Loucy (cell line): Measurements from ENCODE around the gene DNM3.
A peak's percentile ranks its signal among the peaks of the same experiment; 100 is the strongest.

Source experiments
- H2AFZ ChIP-seq: fragments of 200-600 bp; sonication (generic); 2 replicates; pipeline ENCODE4 v1.6.0; 2016; ENCODE audit warnings: antibody characterized with exemption, mild to moderate bottlenecking, low read length, moderate library complexity
- H3F3A ChIP-seq: fragments of 200-600 bp; 2 replicates; pipeline ENCODE4 v1.6.0; 2016; ENCODE audit warnings: antibody characterized with exemption, low read depth, mild to moderate bottlenecking
- H3K27me3 ChIP-seq: fragments of 200-600 bp; sonication (generic); 2 replicates; pipeline ENCODE4 v1.6.1; 2014; ENCODE audit warnings: low read length, mild to moderate bottlenecking; ENCODE audit not compliant: insufficient read depth, poor library complexity, severe bottlenecking
- H3K36me3 ChIP-seq: fragments of 200-600 bp; sonication (generic); 2 replicates; pipeline ENCODE4 v1.6.1; 2016; ENCODE audit warnings: low read length; ENCODE audit not compliant: insufficient read depth
- H3K4me1 ChIP-seq: fragments of 200-600 bp; sonication (generic); 2 replicates; pipeline ENCODE4 v1.5.1; 2014; ENCODE audit warnings: low read length, mild to moderate bottlenecking; ENCODE audit not compliant: insufficient read depth, poor library complexity, severe bottlenecking
- H3K4me2 ChIP-seq: fragments of 200-600 bp; sonication (generic); 2 replicates; pipeline ENCODE4 v1.6.0; 2014; ENCODE audit warnings: antibody characterized with exemption, low read length, low read depth, mild to moderate bottlenecking; ENCODE audit not compliant: poor library complexity, severe bottlenecking
- H3K4me3 ChIP-seq: fragments of 200-600 bp; sonication (generic); 2 replicates; pipeline ENCODE4 v1.5.1; 2014; ENCODE audit warnings: low read length, mild to moderate bottlenecking, mixed read lengths; ENCODE audit not compliant: poor library complexity, severe bottlenecking
- H3K79me2 ChIP-seq: fragments of 200-600 bp; sonication (generic); 2 replicates; pipeline ENCODE4 v1.6.1; 2014; ENCODE audit warnings: low read length; ENCODE audit not compliant: insufficient read depth
- H3K9ac ChIP-seq: fragments of 200-600 bp; sonication (generic); 2 replicates; pipeline ENCODE4 v1.6.0; 2014; ENCODE audit warnings: mild to moderate bottlenecking, low read depth, low read length, moderate library complexity; ENCODE audit not compliant: poor library complexity, severe bottlenecking
- H3K9me2 ChIP-seq: fragments of 200-600 bp; sonication (generic); replicated peaks from 2 replicates; pipeline ENCODE4 v1.6.1; 2016; ENCODE audit warnings: low read depth, low read length, mixed read lengths
- H3K9me3 ChIP-seq: fragments of 200-600 bp; sonication (generic); 2 replicates; pipeline ENCODE4 v1.6.1; 2014; ENCODE audit warnings: mild to moderate bottlenecking, antibody characterized with exemption, low read length, low read depth; ENCODE audit not compliant: insufficient read depth
- H4K20me1 ChIP-seq: fragments of 200-600 bp; sonication (generic); 2 replicates; pipeline ENCODE4 v1.6.0; 2014; ENCODE audit warnings: antibody characterized with exemption, low read length, mild to moderate bottlenecking; ENCODE audit not compliant: insufficient read depth, poor library complexity, severe bottlenecking
- CTCF ChIP-seq: fragments of 200-600 bp; sonication (generic); conservative IDR thresholded peaks from 2 replicates; pipeline ENCODE4 v1.5.1; 2014; ENCODE audit warnings: mild to moderate bottlenecking, antibody characterized with exemption, low read length
- EZH2phosphoT487 ChIP-seq: fragments of 200-600 bp; IDR thresholded peaks from 2 replicates; pipeline ENCODE4 v1.6.1; 2018; ENCODE audit warnings: antibody characterized with exemption, mild to moderate bottlenecking, moderate library complexity, borderline replicate concordance

Gene DNM3

DNA sequence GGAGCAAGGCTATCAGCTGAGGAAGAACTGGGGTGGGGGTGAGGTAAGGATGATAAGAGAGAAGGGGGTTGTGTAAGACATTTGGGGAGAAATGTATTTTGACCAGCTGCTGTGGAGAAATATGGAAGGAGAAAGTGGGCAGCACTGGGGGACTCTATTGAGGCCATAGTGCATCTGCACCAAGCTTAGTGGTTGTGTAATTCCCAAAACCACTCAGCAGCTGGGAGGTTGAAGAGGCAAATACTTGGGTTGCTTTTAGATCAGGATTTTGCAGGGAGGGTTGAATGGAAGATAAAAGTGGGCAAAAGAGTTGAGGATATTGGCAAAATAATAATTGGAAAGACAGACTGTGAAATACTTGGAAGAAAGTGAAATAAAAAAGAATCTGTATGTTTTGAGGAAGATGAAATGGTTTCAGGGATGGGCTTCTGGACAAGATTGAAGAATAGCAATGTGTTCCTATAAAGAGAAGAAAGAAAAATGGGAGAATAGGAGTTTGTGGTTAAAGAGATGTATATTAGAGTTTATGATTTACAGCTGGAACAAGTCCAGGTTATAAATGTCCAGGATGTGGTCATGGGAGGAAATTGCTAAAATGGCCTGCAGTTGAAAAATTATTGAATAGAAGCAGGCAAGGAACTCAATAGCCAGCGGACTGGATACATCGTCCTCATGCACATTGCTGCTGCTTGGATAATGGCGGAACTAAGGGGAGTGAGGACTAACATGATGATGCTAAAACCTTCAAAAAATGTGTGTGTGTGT is 162.7 kb downstream of the DNM3 start:
- no peaks in the 10 kb centered on the region for H4K20me1 ChIP-seq
- no peak overlapping the region for H3K9ac ChIP-seq
- H3K79me2 ChIP-seq, result no peaks in the 10 kb centered on the region
- peak overlapping the region; percentile 21 for H3K4me3 ChIP-seq
- H3K4me1 ChIP-seq, result peaks cover 42% of the 10 kb centered on the region
- peaks cover 4% of the 10 kb centered on the region; the same call in 1 of the 2 replicates for H3F3A ChIP-seq
- peak overlapping the region; percentile 61; the same call in 1 of the 2 replicates for H2AFZ ChIP-seq
- no peaks in the 10 kb centered on the region for H3K27me3 ChIP-seq
- TF ChIP-seq EZH2phosphoT487 (no peak), CTCF (no peak)
- no peaks in the 10 kb centered on the region for H3K9me3 ChIP-seq
- no peaks in the 10 kb centered on the region for H3K9me2 ChIP-seq
- peak overlapping the region; percentile 57 for H3K4me2 ChIP-seq
- H3K36me3 ChIP-seq, result no peaks in the 10 kb centered on the region

DNA sequence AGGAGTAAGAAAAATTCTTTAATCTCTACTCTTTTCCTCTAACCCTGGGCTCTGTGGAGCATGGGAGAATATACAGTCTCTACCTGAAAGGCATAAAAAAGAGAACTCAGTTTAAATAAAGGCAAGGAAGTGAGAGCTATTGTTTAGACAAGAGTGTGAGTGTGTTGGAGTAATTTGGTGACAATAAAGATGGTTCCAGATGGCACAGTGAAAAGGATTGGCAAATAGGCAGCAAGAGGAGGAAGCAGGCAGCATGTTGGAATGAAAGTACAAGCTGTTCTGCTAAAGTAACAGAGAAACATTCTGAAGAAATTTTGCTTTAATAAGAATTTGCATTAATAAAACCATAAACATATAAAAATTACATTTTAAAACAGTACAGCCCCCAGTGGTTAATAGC is 163.4 kb downstream of the DNM3 start:
- peak overlapping the region; percentile 61; the same call in 1 of the 2 replicates for H2AFZ ChIP-seq
- H4K20me1 ChIP-seq, result no peaks in the 10 kb centered on the region
- H3K4me3 ChIP-seq, result peak overlapping the region; percentile 21
- no peaks in the 10 kb centered on the region for H3K27me3 ChIP-seq
- peak overlapping the region; percentile 57 for H3K4me2 ChIP-seq
- H3K4me1 ChIP-seq, result peaks cover 42% of the 10 kb centered on the region
- H3K9ac ChIP-seq, result no peak overlapping the region
- peaks cover under 1% of the 10 kb centered on the region; the same call in 1 of the 2 replicates for H3K9me3 ChIP-seq
- peaks cover 4% of the 10 kb centered on the region; the same call in 1 of the 2 replicates for H3F3A ChIP-seq
- H3K79me2 ChIP-seq, result no peaks in the 10 kb centered on the region
- H3K36me3 ChIP-seq, result no peaks in the 10 kb centered on the region
- H3K9me2 ChIP-seq, result no peaks in the 10 kb centered on the region
- TF ChIP-seq CTCF (no peak), EZH2phosphoT487 (no peak)

GRCh38 chr1:172005856-172006255 is 164.6 kb downstream of the DNM3 start:
- TF ChIP-seq EZH2phosphoT487, result no peak
- no peak for TF ChIP-seq CTCF
- no peaks in the 10 kb centered on the region for H3K79me2 ChIP-seq
- H3K27me3 ChIP-seq, result no peaks in the 10 kb centered on the region
- peaks cover 12% of the 10 kb centered on the region; the same call in 1 of the 2 replicates for H3K9me3 ChIP-seq
- no peaks in the 10 kb centered on the region for H4K20me1 ChIP-seq
- H3K4me1 ChIP-seq, result peaks cover 42% of the 10 kb centered on the region
- H3K4me2 ChIP-seq, result peak overlapping the region; percentile 34
- no peaks in the 10 kb centered on the region for H3K9me2 ChIP-seq
- H2AFZ ChIP-seq, result peak overlapping the region; percentile 48
- no peak overlapping the region for H3K4me3 ChIP-seq
- H3F3A ChIP-seq, result peaks cover 4% of the 10 kb centered on the region; the same call in 1 of the 2 replicates
- no peaks in the 10 kb centered on the region for H3K36me3 ChIP-seq
- H3K9ac ChIP-seq, result no peak overlapping the region
